SK-N-SH (cell line): Measurements from ENCODE around the gene COX6A1.

Source experiments
- CTCF ChIP-seq: fragments of 200-600 bp; sonication (generic); IDR thresholded peaks from 2 replicates; pipeline ENCODE4 v1.6.1; 2017; ENCODE audit warnings: antibody characterized with exemption, mild to moderate bottlenecking, moderate library complexity
- EP300 ChIP-seq, 2 experiments: IDR thresholded peaks; 2 replicates each; pipeline versions ENCODE4 v1.4.0 to v1.6.1; 2012; ENCODE audit warnings: borderline replicate concordance in 1 of 2, low read depth in 1 of 2, low read length in 1 of 2
- EZH2phosphoT487 ChIP-seq: fragments of 200-600 bp; sonication (generic); IDR thresholded peaks from 2 replicates; pipeline ENCODE4 v1.6.1; 2017; ENCODE audit warnings: low read depth, mixed run types, mild to moderate bottlenecking, antibody characterized with exemption, moderate library complexity, borderline replicate concordance
- FOXM1 ChIP-seq: IDR thresholded peaks from 2 replicates; pipeline ENCODE4 v1.4.0; 2012; ENCODE audit warnings: low read depth, mild to moderate bottlenecking
- MAX ChIP-seq: IDR thresholded peaks from 2 replicates; pipeline ENCODE4 v1.4.0; 2012; ENCODE audit warnings: low read depth
- NRF1 ChIP-seq: IDR thresholded peaks from 2 replicates; pipeline ENCODE4 v1.6.1; 2012; ENCODE audit warnings: low read depth, mild to moderate bottlenecking, low read length
- SIN3A ChIP-seq: IDR thresholded peaks from 2 replicates; pipeline ENCODE4 v1.6.1; 2012; ENCODE audit warnings: low read depth, mild to moderate bottlenecking, low read length, moderate library complexity, borderline replicate concordance
- SMC3 ChIP-seq: IDR thresholded peaks from 2 replicates; pipeline ENCODE4 v1.6.1; 2012; ENCODE audit warnings: low read depth, low read length, improper control_type of control experiment
- TAF1 ChIP-seq: IDR thresholded peaks from 2 replicates; pipeline ENCODE4 v1.6.1; 2012; ENCODE audit warnings: low read depth, mild to moderate bottlenecking, low read length, moderate library complexity, borderline replicate concordance
- USF1 ChIP-seq: IDR thresholded peaks from 2 replicates; pipeline ENCODE4 v1.4.0; 2012; ENCODE audit warnings: low read depth, borderline replicate concordance
- ZBTB33 ChIP-seq: IDR thresholded peaks from 2 replicates; pipeline ENCODE4 v1.4.0; 2012; ENCODE audit warnings: low read depth, borderline replicate concordance

- TF ChIP-seq MAX (no peak), CTCF (no peak), NRF1 (no peak), EZH2phosphoT487 (no peak), FOXM1 (no peak), USF1 (no peak), TAF1 (no peak), EP300 (IDR thresholded peaks at IDR 0.05; ENCODE audit: borderline replicate concordance in 1 of 2, low read depth in 1 of 2, low read length in 1 of 2) (peak in 1 of 2 experiments; percentile 59; a peak in 1 of 4 replicates), SIN3A (no peak), SMC3 (no peak), ZBTB33 (no peak)
Measured at GRCh38 chr12:120485961-120486881, 48.3 kb downstream of the COX6A1 start.
